Transverse colon (tissue), 3 donors: ENCODE data around the gene MUSTN1.

ENCODE experiments used
- CTCF ChIP-seq, 5 experiments: fragments of 200-600 bp in 3 of 5; fragments of 450-650 bp in 2 of 5; sonication (generic) in 3 of 5; IDR thresholded peaks; 1 replicate in 2 of 5; 2 replicates in 3 of 5; pipeline ENCODE4 v1.5.1; 2016 to 2017; ENCODE audit warnings: antibody characterized with exemption in 5 of 5, inconsistent platforms in 3 of 5, mild to moderate bottlenecking in 2 of 5, moderate library complexity in 1 of 5
- EP300 ChIP-seq: sonication (generic); formaldehyde crosslinking; IDR thresholded peaks from one replicate; pipeline ENCODE4 v1.6.1; 2017; ENCODE audit warnings: antibody characterized with exemption, low read depth

- TF ChIP-seq CTCF (IDR thresholded peaks at IDR 0.05) (no peak), EP300 (no peak)
These were observed 12.9 kb upstream of the MUSTN1 start for GRCh38 chr3:52847726-52848125.
